Measurements from ENCODE around the gene CDC6. TPM values are rescaled to one million over a fixed set of nuclear protein-coding genes. Genes with fewer than 3 reads are reported as not detected.

Gene CDC6
- total RNA-seq, 2 donors from 2014 or later, result 1.4 to 2.5 TPM

- intact Hi-C loops (cut with DNase I), result loop anchor here in 1 of 2 donors (10.0 kb wide), 1 partner anchor 97 kb away; the partner anchor contains the start of gene TOP2A
- peak; percentile 98 for DNase-seq (ENCODE audit: low spot score)
These were observed 30.5 kb downstream of the CDC6 start for GRCh38 chr17:40317880-40318829.

- peak; percentile 78 for DNase-seq (ENCODE audit: low spot score)
- intact Hi-C loops (cut with DNase I), result loop anchor here in 1 of 2 donors (10.0 kb wide), 1 partner anchor 96 kb away; the partner anchor contains the start of gene TOP2A
These were observed 31.2 kb downstream of the CDC6 start for GRCh38 chr17:40318830-40319391.

- DNase-seq (ENCODE audit: low spot score), result peak; percentile 91
- intact Hi-C loops (cut with DNase I), result loop anchor here in 1 of 2 donors (10.0 kb wide), 1 partner anchor 95 kb away; the partner anchor contains the start of gene TOP2A
These were observed 32.2 kb downstream of the CDC6 start for GRCh38 chr17:40319651-40320540.

- intact Hi-C loops (cut with DNase I), result no loop called here
- DNase-seq (ENCODE audit: low spot score), result peak; percentile 92
These were observed 33.3 kb downstream of the CDC6 start for GRCh38 chr17:40320756-40321523.

- DNase-seq (ENCODE audit: low spot score), result no peak
- intact Hi-C loops (cut with DNase I), result no loop called here
These were observed 33.8 kb downstream of the CDC6 start for GRCh38 chr17:40321524-40321929.

- peak; percentile 78 for DNase-seq (ENCODE audit: low spot score)
- intact Hi-C loops (cut with DNase I), result no loop called here
These were observed 34.3 kb downstream of the CDC6 start for GRCh38 chr17:40321961-40322357.

GRCh38 chr17:40322358-40323315 is 35.0 kb downstream of the CDC6 start:
- DNase-seq (ENCODE audit: low spot score), result peak; percentile 93
- intact Hi-C loops (cut with DNase I), result no loop called here

- DNase-seq (ENCODE audit: low spot score), result peak; percentile 92
- intact Hi-C loops (cut with DNase I), result no loop called here
These were observed 36.0 kb downstream of the CDC6 start for GRCh38 chr17:40323391-40324381.

GRCh38 chr17:40325156-40326013 is 37.7 kb downstream of the CDC6 start:
- peak; percentile 65 for DNase-seq (ENCODE audit: low spot score)

GRCh38 chr17:40326014-40326831 is 38.5 kb downstream of the CDC6 start:
- DNase-seq (ENCODE audit: low spot score), result peak; percentile 53
- intact Hi-C loops (cut with DNase I), result no loop called here

More at GRCh38 chr17:40325156-40326013, 37.7 kb downstream of the CDC6 start:
- intact Hi-C loops (cut with DNase I), result no loop called here

- no peak for DNase-seq (ENCODE audit: low spot score)
- intact Hi-C loops (cut with DNase I), result no loop called here
These were observed 39.1 kb downstream of the CDC6 start for GRCh38 chr17:40326832-40327199.

- intact Hi-C loops (cut with DNase I), result no loop called here
- no peak for DNase-seq (ENCODE audit: low spot score)
These were observed 39.6 kb downstream of the CDC6 start for GRCh38 chr17:40327244-40327729.

- intact Hi-C loops (cut with DNase I), result no loop called here
- peak; percentile 84 for DNase-seq (ENCODE audit: low spot score)
These were observed 40.2 kb downstream of the CDC6 start for GRCh38 chr17:40327735-40328385.

GRCh38 chr17:40328386-40328766 is 40.7 kb downstream of the CDC6 start:
- no peak for DNase-seq (ENCODE audit: low spot score)
- intact Hi-C loops (cut with DNase I), result no loop called here
